Stimulated activated CD8-positive, alpha-beta memory T cell treated with anti-CD3 and anti-CD28 coated beads, Interleukin-4, amount 100 ng/mL, for 4 hours (primary cell): Measurements from ENCODE around the gene PNMA1.

Experiments
- DNase-seq, 2 donors: peaks; one replicate each; pipeline ENCODE4 v3.0.0-alpha.2; 2020; ENCODE audit warnings: low read depth in 2 of 2, low spot score in 1 of 2

Gene PNMA1

DNA sequence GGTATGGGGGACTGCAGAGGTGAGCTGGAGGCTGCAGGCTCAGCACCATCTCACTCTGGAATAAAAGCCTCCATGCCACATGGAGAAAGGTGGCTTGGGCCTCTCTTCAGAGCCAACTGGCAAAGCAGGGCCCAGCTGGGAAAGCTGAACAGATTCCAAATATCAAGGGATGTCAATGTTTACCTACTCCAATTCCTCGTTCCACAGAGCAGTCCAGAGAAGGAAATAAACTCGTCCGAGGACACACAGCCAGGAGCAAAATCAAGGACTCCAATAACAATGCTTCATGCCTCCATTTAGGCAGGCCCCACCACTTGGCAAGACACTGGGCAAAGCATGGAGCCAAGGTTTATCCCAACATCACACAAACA lies 36.3 kb upstream of the PNMA1 start:
- DNase-seq, result no peak

DNA sequence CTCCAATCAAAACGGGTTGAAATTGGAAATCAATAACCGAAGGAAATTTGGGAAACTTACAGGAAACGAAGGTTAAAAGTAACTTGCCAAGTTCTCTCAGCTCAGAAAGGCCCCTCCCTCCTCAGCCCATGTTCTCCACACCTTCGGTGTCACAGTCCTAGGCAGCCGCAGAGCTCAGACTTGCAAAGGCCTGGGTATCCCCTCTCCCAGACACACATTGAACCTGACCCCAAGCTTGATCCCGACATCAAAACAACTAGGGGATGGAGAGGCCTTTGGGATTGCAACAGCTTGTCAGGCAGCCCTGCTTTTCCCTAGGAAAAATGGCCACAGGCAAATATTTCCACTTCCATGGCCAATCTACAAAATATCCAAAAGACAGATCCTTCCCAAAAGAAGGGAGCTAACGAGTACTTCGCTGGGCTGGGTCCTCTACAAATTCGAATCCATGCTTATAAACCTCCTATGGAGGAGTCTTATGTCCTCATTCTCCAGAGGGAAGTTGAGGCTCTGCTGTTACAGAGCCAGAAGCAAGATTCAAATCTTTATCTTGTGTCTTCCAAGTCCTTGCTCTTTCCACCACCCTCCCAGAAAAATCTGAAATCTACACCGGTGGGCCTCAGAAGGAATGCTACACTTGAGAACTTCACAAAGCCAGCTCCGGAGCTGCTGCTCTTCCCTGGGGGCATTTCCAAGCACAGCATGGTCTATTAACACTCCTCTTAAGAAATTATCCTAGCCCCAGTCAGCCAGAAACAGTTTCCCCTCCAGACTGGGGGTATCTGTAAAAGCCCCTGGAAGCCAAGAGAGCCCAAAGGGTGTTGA lies 35.7 kb upstream of the PNMA1 start:
- DNase-seq, result no peak

DNA sequence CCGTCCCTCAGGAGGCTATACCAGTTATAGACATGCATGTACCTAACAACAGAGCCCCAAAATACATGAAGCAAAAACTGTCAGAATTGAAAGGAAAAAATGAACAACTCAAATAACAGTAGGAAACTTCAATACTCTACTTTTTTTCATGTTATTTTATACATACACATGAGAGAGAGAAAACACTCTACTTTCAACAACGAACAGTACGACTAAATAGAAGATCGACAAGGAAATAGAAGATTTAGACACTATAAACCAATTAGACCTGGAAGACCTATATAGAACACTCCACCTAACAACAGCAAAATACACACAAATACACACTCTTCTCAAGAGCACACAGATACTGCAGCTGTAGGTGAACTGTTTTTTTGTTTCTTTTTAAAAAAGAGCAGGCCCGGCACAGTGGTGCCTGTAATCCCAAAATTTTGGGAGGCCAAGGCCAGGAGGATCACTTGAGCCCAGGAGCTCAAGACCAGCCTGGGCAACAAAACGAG lies 34.7 kb upstream of the PNMA1 start:
- DNase-seq, result no peak

DNA sequence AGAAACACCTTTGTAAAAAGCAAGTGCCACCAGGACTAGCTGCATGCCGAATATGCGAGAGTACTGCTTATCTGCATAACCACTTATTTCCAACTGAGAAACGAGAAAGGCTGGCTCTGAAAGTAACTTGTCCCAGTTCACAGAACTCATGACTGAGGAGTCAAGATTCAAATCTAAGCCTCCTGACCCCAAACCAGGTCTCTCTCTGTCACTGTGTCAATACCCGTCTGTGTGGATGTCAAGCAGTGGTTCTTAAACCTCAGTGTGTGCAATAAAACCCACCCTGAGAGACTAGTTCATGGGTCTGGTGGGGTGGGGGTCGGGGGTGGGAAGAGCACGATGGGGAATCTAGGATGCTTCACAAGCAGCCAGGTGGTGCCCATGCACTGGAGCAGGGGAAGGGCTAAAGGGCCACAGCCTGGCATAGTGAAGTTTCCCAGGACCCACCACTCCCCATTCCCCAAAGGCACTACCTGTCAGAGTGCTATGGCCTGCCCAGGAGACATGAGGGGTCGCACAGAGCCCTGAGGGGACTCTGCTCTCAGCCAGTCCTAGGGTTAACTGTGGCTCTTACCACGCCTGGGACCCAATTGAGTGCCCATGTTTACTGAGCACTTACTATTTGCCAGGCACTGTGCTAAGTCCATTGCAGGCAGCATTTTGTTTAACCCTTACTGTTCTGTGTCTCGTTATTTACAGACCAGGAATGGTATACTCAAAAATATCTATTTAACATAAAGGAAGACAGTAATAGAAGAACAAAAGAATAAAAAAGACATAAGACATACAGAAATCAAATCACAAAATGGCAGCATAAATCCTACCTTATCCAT lies 33.4 kb upstream of the PNMA1 start:
- DNase-seq, result no peak

DNA sequence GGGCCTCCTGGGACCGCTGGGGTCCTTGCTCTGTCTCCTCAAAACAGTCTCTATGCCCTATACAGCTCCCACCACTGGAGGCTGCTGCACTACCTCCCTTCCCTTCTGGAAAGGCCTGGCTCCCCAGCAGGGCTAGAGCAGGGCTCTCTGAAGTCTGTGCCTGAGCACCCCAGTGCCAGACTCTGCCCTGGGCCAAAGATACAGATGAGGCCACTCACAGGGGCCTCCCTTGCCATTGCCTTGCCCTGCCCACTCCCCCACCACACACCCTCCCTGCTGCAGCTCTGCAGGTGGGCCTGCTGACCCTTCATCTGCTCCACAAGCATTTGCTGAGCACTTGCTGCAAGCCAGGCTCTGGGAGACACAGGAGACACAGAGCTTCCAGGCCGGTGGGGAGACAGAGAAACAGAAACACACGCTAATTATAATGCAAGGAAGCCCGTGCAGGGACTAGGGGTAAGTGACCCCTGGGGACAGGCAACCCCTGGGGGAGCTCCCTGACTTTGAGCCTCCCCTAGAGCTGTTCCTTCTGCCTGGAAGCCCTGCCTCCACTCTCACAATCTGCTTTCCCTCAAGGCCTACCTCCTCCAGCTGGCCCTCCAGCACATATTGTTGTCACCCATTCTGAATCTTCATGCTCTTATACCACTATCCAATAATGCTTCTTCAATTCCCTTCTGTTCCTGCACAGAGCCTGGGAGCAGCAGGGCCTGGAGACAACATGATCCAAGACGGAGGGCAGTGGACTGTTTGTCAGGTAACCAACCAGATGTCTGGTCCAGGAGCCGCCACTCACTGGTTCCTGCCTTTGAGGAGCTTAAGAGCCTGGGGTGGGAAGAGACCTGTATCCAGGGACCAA lies 32.6 kb upstream of the PNMA1 start:
- no peak for DNase-seq

DNA sequence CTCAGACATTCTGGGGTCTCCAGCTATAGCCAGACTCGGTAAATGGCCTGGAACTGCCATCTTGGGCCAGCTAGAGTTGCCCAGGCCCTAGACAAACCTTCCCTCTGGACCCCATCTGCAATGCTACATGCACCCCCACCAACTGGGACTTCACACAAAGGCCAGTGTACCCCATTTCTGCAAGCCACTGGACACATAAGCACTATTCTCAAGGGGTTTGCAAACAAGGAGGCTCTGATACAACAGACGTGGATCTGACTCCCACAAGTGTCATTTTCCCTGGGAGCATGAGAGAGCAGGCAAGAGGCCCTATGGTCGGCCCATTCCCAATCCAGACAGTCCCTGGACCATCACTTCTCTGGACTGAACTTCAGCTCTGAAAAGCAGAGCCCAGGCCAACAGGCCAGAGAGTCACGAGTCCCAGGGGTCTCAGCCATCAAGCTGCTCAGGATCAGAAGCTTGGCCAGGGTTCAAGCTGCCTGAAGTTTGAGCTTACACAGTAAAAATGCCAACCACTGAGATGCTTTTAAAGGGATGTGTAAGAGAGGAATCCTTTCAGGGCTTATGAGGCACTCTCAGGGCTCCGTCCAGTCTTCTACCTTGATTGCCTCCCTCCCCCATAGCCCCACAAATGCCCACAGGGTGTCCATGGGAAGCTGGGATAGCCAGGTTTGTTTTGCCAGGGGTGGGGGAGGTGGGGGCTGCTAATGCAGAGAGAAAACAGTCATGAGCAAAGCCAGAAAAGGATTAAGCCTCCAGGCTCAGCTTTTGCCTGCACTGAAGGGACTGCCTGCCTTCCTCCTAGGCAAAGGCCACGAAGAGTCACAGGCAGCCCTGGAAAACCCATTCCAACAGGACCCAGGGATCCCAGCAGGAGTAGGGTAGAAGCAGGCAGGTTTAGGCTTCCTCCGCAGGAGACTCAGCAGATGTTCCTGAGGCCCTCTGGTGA lies 31.7 kb upstream of the PNMA1 start:
- DNase-seq, result no peak

DNA sequence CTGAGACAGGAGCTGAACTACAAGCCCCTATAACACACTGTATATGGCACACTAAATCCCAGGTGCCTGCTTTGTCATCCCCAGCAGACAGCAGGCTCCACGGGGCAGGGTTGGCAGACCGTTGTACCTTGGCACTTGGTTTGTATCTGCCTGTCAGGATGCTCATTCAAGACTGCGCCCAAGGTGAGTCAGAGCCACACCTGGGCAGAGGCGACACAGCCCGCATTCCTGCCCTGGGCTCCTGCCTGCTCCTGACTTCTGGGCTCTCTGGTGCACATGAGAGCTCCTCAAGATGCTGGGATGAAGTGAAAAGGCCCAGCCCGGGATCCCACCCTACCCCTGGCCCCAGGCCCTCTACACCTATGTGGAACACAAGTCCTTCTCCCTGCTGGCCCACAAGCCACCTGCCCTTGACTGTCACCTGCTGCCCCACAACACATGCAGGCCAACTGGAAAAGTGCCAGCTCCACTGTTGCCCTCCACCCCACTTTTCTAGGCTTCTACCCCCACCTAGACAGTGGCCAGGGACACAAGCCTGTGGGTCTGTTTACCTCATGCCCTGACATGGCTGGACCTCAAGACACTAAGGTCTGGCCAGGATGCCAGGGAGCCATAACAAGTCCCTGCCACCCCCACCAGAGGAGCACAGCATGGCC lies 30.8 kb upstream of the PNMA1 start:
- no peak for DNase-seq

DNA sequence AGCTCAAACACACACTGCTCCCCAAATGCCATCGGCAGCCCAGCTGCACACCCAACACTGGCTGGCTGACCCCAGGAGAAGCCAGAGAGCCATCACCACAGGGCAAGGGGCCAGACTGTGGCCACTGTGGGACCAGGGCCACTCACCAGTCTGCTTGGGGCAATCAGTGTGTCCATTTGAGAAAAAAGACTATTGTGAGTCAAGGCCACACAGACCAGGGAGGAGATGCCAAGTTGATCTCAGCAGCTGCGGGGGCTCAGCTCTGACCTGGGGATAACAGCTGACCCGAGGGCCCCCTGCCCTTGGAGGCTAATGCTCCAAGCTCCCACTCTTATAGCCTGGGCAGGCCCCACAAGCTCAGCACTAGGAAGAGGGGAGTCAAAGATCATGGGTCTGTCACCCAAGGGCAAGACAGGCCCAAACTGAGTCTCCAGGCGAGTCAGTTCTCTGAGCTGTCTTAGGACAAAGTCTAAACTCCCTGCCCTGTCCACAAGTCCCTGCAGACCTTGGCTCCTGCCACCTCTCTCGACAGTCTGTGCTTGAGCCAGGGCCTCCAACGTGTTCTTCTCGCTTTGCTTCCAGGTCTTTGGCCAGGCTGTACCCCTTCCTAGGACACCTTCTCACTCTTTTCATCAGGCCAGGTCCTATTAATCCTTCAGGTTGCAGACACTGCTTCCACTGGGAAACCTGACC lies 30.1 kb upstream of the PNMA1 start:
- DNase-seq, result no peak

DNA sequence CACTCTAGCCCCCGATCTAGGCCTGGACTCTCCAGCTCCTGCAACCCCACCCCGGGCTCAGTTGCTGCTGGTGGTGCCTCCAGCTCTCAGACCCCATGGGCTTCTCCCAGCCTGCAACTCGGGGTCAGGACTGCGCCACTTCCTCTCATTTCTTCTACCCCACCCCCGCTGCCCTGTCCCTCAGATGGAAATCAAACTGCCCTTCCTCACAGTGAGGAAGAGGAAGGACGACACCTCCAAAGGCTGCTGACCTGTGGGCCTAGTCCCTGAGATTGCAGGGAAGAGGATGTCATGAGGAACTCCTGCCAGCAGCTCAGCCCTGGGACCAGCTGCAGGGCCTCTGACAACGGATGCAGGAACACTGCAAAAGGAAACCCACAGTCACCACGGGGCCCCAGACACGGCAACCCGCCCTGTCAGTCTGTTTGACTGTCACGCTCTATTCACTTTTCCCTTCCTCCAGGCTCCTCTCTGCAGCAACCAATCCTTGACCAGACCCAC lies 29.3 kb upstream of the PNMA1 start:
- DNase-seq, result no peak

DNA sequence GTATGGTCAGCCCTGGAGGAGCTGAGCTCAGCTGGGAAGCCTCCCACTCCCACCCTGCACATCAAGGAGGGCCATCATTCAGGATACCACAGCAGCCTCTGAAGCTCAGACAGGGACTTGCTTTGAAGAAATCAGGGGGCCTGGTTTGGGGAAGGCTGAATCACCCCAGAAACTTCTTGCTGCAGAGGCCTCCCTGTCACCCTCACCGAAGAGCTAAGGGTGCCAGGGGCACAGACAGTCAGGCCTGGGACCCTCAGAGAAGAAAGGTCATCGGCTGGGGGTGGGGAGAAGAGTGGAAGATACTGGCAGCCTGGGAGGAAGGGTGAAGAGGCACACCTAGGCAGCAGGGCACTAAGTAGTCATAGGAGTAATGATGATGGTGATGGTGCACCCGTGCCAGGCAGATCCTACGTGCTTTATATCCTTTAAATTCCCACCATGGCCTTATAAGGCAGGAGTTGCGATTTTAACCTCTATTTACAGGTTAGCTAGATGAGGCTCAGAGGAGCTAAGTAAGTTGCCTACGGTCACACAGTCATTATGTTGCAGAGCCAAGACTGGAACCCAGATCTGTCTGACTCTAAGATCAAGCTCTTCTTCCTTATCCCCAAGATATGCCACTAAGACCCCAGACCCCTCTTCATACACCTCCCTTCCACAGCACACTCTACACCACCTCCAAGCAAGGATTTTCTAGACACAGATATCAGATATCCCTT lies 28.5 kb upstream of the PNMA1 start:
- DNase-seq, result no peak

DNA sequence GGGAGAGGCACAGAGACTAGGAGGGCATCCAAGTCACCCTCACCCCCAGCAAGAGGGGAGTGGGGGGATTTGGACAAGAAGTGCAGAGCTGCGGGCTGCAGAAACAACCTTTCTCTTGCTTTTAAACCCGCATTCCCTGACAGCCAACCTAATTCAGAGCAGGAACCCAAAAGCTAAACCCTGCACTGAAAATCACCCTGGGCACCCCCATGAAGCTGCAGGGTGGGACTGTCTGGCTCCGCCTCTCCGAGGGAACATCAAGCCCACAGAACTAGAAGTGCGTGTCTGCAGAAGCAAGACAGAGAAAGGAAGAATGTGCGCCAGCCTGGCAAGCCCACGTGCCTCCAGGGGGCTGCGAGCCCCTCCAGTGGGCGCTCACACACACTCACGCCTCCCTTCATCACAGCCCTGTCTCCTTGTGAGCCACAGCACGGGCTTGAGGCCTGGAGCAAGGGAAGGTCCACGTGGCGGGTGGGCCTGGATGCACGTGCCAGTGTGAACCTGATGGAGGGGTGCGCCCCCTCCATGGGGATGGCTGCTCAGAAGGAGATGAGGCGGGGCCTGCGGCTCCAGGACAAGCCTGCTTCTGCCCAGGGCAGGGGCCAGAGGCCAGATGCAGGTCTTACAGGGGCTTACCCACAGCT lies 27.8 kb upstream of the PNMA1 start:
- DNase-seq, result no peak

DNA sequence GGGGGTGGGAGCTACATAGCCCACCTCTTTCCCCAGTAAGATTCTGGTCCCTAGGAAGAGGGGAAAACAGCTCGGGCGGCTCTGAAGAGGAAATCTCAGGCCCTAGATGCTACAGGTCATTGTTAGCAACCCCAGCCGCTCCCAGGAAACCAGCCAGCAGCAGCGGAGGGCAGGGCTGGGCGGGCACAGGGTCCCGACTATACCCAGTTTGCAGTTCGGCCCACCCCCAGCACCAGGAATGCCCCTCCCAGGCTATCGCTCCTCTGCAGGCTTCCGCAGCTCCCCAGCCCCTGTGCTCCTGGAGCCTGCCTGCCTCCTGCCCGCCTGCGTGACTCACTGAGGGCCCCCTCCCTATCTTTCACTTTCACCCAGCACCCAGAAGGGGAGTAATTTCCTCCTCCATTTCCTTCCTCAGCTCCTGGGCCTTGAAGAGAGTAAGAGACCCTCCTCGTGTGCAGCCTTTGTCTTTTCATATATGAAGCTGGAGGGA lies 27.2 kb upstream of the PNMA1 start:
- DNase-seq, result peak in 1 of 2 donors; percentile 55

DNA sequence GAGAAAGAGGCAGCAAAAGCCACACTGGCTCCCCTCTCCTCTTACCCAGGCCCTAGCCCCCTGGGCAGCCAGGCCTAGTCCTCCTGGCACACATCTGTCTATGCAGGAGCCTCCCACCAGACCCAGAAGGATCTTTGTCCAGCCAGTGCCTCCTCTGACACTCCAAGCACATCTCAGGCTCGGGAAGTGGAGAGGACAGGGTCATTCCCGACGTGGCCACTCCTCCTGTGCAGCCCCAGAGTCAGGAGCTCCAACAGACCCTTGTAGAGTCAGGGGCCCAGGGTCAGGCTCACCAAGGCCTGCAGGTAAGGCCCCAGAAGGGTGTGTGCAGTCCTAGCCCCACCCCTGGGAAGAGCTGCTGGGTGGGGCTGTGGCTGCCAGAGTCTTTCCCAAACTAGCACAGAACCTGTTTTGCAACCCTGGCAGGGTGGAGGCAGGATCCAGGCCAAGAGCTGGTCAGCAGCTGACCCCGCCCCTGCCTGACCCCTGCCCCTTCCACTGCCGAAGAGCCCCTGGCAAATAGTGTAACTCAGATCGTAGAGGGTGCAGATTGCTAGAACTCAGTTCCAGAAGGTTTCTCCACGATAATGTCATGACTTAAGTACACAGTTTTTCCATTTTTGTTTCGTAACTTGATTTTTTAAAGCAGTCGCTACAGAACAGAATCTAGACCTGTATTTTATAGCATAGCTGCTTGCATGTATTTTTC lies 26.6 kb upstream of the PNMA1 start:
- no peak for DNase-seq

DNA sequence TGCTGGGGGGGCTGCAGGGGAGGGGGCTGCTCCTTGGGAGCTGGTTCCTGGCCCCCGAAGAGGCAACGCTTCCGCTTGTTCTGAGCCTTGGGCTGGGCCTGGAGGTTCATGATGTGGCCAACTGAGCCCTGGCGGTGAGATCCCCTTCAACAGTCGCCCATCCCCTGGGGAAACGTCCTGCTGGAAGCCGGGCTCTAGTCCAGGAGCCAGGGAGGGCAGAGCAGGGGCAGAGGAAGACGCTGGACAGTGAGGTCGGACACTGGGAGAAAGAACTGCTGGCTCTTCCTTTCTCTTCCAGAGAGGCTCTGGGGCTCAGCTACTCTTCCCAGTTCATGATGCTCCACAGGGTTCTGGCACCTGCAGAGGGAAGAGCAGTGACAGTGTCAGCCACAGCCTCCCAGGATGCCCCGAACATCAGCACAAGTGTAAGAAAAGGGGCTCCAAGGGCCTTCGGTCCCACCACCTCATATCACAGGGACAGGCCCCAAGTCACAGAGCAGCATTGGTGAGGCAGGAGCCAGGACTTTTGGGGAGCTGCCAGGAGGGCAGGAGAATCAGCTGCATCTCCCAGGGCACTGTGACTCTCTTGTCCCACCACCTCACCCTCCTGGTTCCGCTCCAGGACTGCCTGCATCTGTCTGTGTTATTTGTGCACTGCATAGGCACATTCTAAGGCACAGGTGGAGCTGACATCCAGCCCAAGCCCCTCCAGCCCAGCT lies 25.9 kb upstream of the PNMA1 start:
- DNase-seq, result no peak

DNA sequence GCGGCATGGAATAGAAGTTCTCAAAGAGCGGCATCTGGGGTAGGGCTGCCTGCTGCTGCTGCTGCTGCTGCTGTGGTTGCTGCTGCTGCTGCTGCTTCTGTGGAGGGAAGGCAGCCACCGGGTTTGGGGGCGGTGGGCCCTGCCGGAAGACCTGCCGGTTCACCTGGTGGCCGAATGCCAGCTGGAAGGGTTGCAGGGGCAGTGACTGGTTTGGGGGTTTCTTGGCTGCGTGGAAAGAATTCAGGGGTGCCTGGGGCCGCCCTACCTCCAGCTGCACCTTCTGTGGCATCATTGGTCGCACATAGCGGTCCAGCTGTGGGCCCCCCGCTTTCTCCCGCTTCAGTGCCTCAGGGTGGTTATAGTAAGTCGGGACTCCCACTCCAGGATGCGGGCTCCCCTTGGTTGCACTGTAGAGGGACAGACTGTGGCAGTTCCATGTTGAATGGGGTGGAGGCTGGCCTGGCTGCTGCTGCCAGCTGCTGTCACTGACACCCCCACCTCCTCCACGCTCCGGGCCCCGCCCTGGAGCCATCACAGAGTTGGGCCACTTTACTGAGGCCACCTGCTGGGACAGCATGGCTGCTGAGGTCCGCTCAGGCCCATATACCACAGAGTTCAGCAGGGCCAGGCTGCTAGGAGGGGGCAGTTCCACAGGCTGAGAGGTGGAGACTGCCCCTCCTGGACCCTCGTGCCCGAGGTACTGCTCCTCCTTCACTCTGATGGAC lies 25.2 kb upstream of the PNMA1 start:
- no peak for DNase-seq
